ENCODE measurements around the gene NFRKB.
"Not testable (repeated sequence)": the region's sequence is repeated elsewhere in the genome, so short reads cannot be mapped to it uniquely, and the experiment has no call there.

Gene NFRKB

GRCh38 chr11:129894278-129895125, 876 bp downstream of the NFRKB start:
- no peak for DNase-seq (ENCODE audit: low read depth)

- no peak for DNase-seq (ENCODE audit: low read depth)
These were observed 6.9 kb downstream of the NFRKB start for GRCh38 chr11:129888451-129888850.

GRCh38 chr11:129885381-129885780, 10.0 kb downstream of the NFRKB start:
- no peak for DNase-seq (ENCODE audit: low read depth)

- no peak for DNase-seq (ENCODE audit: low read depth)
These were observed 10.8 kb downstream of the NFRKB start for GRCh38 chr11:129884581-129884980.

- DNase-seq (ENCODE audit: low read depth), result peak; percentile 12
These were observed 13.7 kb downstream of the NFRKB start for GRCh38 chr11:129881570-129882170.

- no peak for DNase-seq (ENCODE audit: low read depth)
These were observed 15.1 kb downstream of the NFRKB start for GRCh38 chr11:129880311-129880710.

- DNase-seq (ENCODE audit: low read depth), result no peak
These were observed 23.5 kb downstream of the NFRKB start for GRCh38 chr11:129871914-129872313.

- DNase-seq (ENCODE audit: low read depth), result not testable (repeated sequence)
These were observed 26.8 kb downstream of the NFRKB start for GRCh38 chr11:129868626-129869025.

- DNase-seq (ENCODE audit: low read depth), result no peak
These were observed 29.1 kb downstream of the NFRKB start for GRCh38 chr11:129866311-129866710.

- DNase-seq (ENCODE audit: low read depth), result no peak
These were observed 29.7 kb downstream of the NFRKB start for GRCh38 chr11:129865701-129866100.

GRCh38 chr11:129864811-129865210, 30.6 kb downstream of the NFRKB start:
- no peak for DNase-seq (ENCODE audit: low read depth)

GRCh38 chr11:129861702-129862522, 33.5 kb downstream of the NFRKB start:
- DNase-seq (ENCODE audit: low read depth), result no peak

- DNase-seq (ENCODE audit: low read depth), result no peak
These were observed 39.3 kb downstream of the NFRKB start for GRCh38 chr11:129856036-129856435.

GRCh38 chr11:129855086-129855485, 40.3 kb downstream of the NFRKB start:
- DNase-seq (ENCODE audit: low read depth), result no peak

GRCh38 chr11:129854232-129854805, 41.1 kb downstream of the NFRKB start:
- DNase-seq (ENCODE audit: low read depth), result no peak

- DNase-seq (ENCODE audit: low read depth), result peak; percentile 21
These were observed 41.7 kb downstream of the NFRKB start for GRCh38 chr11:129853518-129854231.

- DNase-seq (ENCODE audit: low read depth), result no peak
These were observed 43.1 kb downstream of the NFRKB start for GRCh38 chr11:129852125-129852740.

GRCh38 chr11:129849447-129850130, 45.8 kb downstream of the NFRKB start:
- DNase-seq (ENCODE audit: low read depth), result no peak

- not testable (repeated sequence) for DNase-seq (ENCODE audit: low read depth)
These were observed 48.0 kb downstream of the NFRKB start for GRCh38 chr11:129847361-129847760.

- no peak for DNase-seq (ENCODE audit: low read depth)
These were observed 48.7 kb downstream of the NFRKB start for GRCh38 chr11:129846508-129847335.
